ENCODE data around the gene VSIR.

DNA sequence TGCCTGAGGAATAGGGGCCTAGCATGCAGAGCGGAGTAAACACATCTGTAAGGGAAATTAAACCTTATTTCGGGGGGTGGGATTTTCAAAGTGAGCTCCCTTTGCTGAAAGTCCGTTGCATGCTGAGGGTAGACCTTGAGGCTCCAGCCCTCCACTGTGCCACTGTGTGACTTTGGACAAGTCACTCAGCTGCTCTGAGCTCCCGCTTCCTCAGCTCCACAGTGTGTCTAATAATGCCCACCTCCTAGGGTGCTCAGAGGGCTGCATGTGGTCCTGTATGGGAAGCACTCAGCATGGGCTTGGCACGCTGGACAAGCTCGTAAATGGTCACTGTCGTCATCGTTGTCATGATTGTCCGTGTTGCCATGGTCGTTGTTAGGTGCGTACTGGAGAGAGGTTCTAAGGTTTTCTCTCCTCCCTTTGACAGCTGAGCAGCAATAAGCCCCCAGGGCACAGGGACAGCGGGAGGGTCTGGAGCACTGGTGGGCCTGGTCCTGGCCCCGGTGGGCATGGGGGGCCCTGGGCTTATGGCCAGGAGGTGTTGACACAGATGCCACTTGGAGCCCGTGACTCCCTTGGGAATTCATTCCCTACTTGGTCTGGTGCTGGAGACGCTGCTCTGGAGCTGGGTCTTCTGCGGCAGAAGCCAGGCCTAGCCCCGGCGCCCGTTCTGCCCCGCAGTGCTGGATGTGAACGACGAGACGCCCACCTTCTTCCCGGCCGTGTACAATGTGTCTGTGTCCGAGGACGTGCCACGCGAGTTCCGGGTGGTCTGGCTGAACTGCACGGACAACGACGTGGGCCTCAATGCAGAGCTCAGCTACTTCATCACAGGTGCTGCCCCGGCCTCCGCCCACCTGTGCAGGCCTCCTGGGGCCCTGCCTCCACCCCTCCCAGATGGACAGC lies 66.9 kb downstream of the VSIR start:
- no peak for TF ChIP-seq CHCHD3 (CRISPR knock-in tag; IDR thresholded peaks at IDR 0.05)
- TF ChIP-seq, protein P1, sequence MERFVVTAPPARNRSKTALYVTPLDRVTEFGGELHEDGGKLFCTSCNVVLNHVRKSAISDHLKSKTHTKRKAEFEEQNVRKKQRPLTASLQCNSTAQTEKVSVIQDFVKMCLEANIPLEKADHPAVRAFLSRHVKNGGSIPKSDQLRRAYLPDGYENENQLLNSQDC (CRISPR knock-in tag; IDR thresholded peaks at IDR 0.05) = no peak
- no peak for TF ChIP-seq ELF2 (CRISPR knock-in tag; IDR thresholded peaks at IDR 0.05)
- no peak for TF ChIP-seq CTCF (IDR thresholded peaks at IDR 0.05 in 2 of 3, conservative IDR thresholded peaks at IDR 0.05 in 1 of 3; ENCODE audit: insufficient read depth in 2 of 3, low read depth in 1 of 3, low read length in 3 of 3)
- TF ChIP-seq EP300 (IDR thresholded peaks at IDR 0.05; ENCODE audit: low read length) = no peak
- no peak for TF ChIP-seq ELF4 (CRISPR knock-in tag; IDR thresholded peaks at IDR 0.05)
